K562 (cell line): ENCODE measurements around the gene ABCA13.

Source experiments
- PHF20 ChIP-seq: fragments of 450-650 bp; IDR thresholded peaks from 2 replicates; pipeline ENCODE4 v1.6.1; 2018; ENCODE audit not compliant: partially characterized antibody
- TBL1XR1 ChIP-seq, 2 experiments: IDR thresholded peaks; 2 replicates each; pipeline ENCODE4 v1.6.1; 2012; ENCODE audit warnings: improper control_type of control experiment in 2 of 2, low read length in 2 of 2, mild to moderate bottlenecking in 1 of 2
- USF2 ChIP-seq: sonication (generic); formaldehyde crosslinking; IDR thresholded peaks from 2 replicates; pipeline ENCODE4 v1.5.0; 2020; ENCODE audit warnings: missing genetic modification reagents

- no peak for TF ChIP-seq PHF20
- no peak for TF ChIP-seq USF2 (CRISPR knock-in tag)
- TF ChIP-seq TBL1XR1 (IDR thresholded peaks at IDR 0.05; ENCODE audit: low read length in 2 of 2): no peak
These were observed 226.9 kb downstream of the ABCA13 start for GRCh38 chr7:48398191-48398590.
